Measurements from ENCODE around the gene ZNF296. TPM values are rescaled to one million over a fixed set of nuclear protein-coding genes. Genes with fewer than 3 reads are reported as not detected.

The ZNF296 gene
- total RNA-seq, 2 experiments from 2014 or later = 2.0 to 2.4 TPM

DNA sequence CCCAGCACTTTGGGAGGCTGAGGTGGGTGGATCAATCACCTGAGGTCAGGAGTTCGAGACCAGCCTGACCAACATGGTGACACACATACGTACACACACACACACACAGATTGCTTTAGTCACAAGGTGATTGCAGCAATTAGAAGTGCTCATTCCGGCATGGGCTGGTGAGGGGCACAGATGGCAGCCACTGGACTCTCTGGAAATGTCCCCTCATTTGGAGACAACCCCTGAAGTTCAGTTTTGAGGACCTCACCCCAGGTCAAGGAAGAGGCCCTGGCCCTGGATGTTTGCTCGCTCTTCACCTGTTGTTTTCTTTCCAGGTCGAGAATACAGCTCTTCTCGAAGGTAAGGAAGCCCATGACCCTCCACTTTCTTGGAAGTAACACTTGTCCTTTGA is 6.1 kb downstream of the ZNF296 start:
- no peak for DNase-seq
- Mint-ChIP-seq H3K9me3 (no peaks in the 10 kb centered on the region), H3K27ac (no peak overlapping the region), H3K4me1 (ENCODE audit: low read depth) (no peaks in the 10 kb centered on the region), H3K4me3 (no peak overlapping the region), H3K27me3 (no peaks in the 10 kb centered on the region), H3K36me3 (ENCODE audit: low read depth) (peaks cover 40% of the 10 kb centered on the region)
- POLR2A ChIA-PET = no interaction called here
- no peaks in the 10 kb centered on the region for H3K27me3 ChIP-seq (ENCODE audit: control insufficient read depth in 1 of 2, insufficient read depth in 2 of 2, low read length in 2 of 2)
- ATAC-seq (ENCODE audit: poor library complexity) = no peak
- TF ChIP-seq, protein P1, sequence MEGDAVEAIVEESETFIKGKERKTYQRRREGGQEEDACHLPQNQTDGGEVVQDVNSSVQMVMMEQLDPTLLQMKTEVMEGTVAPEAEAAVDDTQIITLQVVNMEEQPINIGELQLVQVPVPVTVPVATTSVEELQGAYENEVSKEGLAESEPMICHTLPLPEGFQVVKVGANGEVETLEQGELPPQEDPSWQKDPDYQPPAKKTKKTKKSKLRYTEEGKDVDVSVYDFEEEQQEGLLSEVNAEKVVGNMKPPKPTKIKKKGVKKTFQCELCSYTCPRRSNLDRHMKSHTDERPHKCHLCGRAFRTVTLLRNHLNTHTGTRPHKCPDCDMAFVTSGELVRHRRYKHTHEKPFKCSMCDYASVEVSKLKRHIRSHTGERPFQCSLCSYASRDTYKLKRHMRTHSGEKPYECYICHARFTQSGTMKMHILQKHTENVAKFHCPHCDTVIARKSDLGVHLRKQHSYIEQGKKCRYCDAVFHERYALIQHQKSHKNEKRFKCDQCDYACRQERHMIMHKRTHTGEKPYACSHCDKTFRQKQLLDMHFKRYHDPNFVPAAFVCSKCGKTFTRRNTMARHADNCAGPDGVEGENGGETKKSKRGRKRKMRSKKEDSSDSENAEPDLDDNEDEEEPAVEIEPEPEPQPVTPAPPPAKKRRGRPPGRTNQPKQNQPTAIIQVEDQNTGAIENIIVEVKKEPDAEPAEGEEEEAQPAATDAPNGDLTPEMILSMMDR (IDR thresholded peaks at IDR 0.05) = no peak
- peaks cover 4% of the 10 kb centered on the region for H3K4me1 ChIP-seq (ENCODE audit: insufficient read depth, low read length)
- no peak overlapping the region for H3K27ac ChIP-seq (ENCODE audit: low read depth in 1 of 2, low read length in 2 of 2)
- CTCF ChIA-PET = no interaction called here
- no peak overlapping the region for H3K4me3 ChIP-seq (ENCODE audit: low read length)
- H3K36me3 ChIP-seq (ENCODE audit: insufficient read depth, low read length) = peaks cover 56% of the 10 kb centered on the region
- H3K9me3 ChIP-seq (ENCODE audit: control insufficient read depth in 1 of 2, insufficient read depth in 1 of 2, low read length in 2 of 2) = no peaks in the 10 kb centered on the region
- intact Hi-C loops (cut with DNase I, micrococcal nuclease) = no loop called here

DNA sequence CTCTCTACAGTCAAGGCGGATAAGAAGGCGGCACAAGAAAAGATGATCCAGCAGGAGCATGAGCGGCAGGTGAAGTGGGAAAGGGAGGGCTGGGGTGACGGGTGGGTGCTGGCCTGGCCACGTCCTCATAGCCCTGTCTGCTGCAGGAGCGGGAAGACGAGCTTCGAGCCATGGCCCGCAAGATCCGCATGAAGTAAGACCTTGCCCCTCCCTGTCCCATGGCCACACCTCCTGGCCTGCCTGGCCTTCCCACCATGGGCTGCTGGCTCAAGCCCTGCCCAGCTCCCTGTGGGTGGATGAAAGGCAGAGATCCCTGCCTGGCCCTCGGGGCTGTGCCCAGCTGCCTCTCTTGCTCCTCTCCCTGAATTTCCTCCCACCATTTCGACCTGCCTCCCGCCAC is 7.2 kb downstream of the ZNF296 start:
- H3K4me1 Mint-ChIP-seq (ENCODE audit: low read depth) = no peaks in the 10 kb centered on the region
- H3K27ac Mint-ChIP-seq = no peak overlapping the region
- H3K36me3 Mint-ChIP-seq (ENCODE audit: low read depth) = peaks cover 44% of the 10 kb centered on the region
- intact Hi-C loops (cut with DNase I, micrococcal nuclease) = no loop called here
- ChIA-PET CTCF (interaction anchor here (1.3 kb wide), 1 partner anchor 10 kb away, joined by 3 read pairs; no protein-coding TSS in a partner anchor), POLR2A (no interaction called here)
- DNase-seq (no peak), ATAC-seq (ENCODE audit: poor library complexity) (no peak)
- Histone ChIP-seq H3K4me3 (ENCODE audit: low read length) (no peak overlapping the region), H3K9me3 (ENCODE audit: control insufficient read depth in 1 of 2, insufficient read depth in 1 of 2, low read length in 2 of 2) (no peaks in the 10 kb centered on the region), H3K27ac (ENCODE audit: low read depth in 1 of 2, low read length in 2 of 2) (no peak overlapping the region), H3K27me3 (ENCODE audit: control insufficient read depth in 1 of 2, insufficient read depth in 2 of 2, low read length in 2 of 2) (no peaks in the 10 kb centered on the region), H3K4me1 (ENCODE audit: insufficient read depth, low read length) (no peaks in the 10 kb centered on the region), H3K36me3 (ENCODE audit: insufficient read depth, low read length) (peaks cover 62% of the 10 kb centered on the region)
- no peak overlapping the region for H3K4me3 Mint-ChIP-seq
- H3K27me3 Mint-ChIP-seq = no peaks in the 10 kb centered on the region
- TF ChIP-seq, protein P1 (IDR thresholded peaks at IDR 0.05) = no peak
- H3K9me3 Mint-ChIP-seq = no peaks in the 10 kb centered on the region

DNA sequence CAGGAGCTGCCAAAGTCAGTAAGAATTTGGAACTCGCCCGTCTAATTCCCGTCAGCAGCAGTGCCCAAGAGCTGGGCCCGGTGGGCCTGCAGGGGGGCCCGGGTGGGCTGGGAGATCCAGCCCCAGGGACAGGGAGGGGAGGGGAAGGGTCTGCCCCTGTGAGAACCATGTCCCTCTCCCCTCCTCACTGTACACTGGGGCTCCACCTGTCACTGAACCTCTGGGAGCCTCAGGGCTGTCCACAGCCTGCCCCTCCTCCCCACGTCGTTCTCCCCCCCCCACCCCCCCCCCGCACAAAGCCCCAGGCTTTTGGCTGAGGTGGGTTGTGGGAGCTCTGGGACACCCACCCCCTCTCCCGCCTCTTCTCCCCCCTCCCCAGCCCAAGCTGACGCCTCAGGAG is 8.2 kb downstream of the ZNF296 start:
- Mint-ChIP-seq H3K4me1 (ENCODE audit: low read depth) (no peaks in the 10 kb centered on the region), H3K4me3 (no peak overlapping the region), H3K36me3 (ENCODE audit: low read depth) (peaks cover 50% of the 10 kb centered on the region), H3K27ac (no peak overlapping the region), H3K9me3 (no peaks in the 10 kb centered on the region), H3K27me3 (no peaks in the 10 kb centered on the region)
- TF ChIP-seq, protein P1 (IDR thresholded peaks at IDR 0.05) = no peak
- intact Hi-C loops (cut with DNase I, micrococcal nuclease) = no loop called here
- DNase-seq (no peak), ATAC-seq (ENCODE audit: poor library complexity) (no peak)
- Histone ChIP-seq H3K36me3 (ENCODE audit: insufficient read depth, low read length) (peaks cover 69% of the 10 kb centered on the region), H3K9me3 (ENCODE audit: control insufficient read depth in 1 of 2, insufficient read depth in 1 of 2, low read length in 2 of 2) (no peaks in the 10 kb centered on the region), H3K4me1 (ENCODE audit: insufficient read depth, low read length) (no peaks in the 10 kb centered on the region), H3K27ac (ENCODE audit: low read depth in 1 of 2, low read length in 2 of 2) (no peak overlapping the region), H3K4me3 (ENCODE audit: low read length) (no peak overlapping the region), H3K27me3 (ENCODE audit: control insufficient read depth in 1 of 2, insufficient read depth in 2 of 2, low read length in 2 of 2) (no peaks in the 10 kb centered on the region)
- CTCF ChIA-PET = interaction anchor here (1.3 kb wide), 1 partner anchor 9 kb away, joined by 3 read pairs; no protein-coding TSS in a partner anchor
- POLR2A ChIA-PET = no interaction called here
